ENCODE results near the gene FCHSD1.

The FCHSD1 gene

DNA sequence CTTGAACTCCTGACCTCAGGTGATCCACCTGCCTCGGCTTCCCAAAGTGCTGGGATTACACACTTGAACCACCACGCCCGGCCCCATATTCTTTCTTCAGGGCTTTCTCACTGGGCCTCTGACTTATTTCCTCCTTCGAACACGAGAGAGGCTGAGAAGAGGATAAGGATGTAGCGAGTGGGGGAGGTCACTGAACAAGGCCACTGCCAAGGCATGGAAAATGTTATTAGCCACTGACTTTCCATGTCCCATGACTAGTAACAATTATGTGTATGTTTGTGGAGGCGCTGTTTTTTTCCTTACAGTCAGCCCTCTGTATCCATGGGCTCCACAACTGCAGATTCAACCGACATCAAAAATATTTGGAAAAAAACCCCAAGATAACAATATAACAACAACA is 12.3 kb upstream of the FCHSD1 start:
- H3K36me3 Mint-ChIP-seq (ENCODE audit: low read depth) = peaks cover 7% of the 10 kb centered on the region
- TF ChIP-seq, protein P1, sequence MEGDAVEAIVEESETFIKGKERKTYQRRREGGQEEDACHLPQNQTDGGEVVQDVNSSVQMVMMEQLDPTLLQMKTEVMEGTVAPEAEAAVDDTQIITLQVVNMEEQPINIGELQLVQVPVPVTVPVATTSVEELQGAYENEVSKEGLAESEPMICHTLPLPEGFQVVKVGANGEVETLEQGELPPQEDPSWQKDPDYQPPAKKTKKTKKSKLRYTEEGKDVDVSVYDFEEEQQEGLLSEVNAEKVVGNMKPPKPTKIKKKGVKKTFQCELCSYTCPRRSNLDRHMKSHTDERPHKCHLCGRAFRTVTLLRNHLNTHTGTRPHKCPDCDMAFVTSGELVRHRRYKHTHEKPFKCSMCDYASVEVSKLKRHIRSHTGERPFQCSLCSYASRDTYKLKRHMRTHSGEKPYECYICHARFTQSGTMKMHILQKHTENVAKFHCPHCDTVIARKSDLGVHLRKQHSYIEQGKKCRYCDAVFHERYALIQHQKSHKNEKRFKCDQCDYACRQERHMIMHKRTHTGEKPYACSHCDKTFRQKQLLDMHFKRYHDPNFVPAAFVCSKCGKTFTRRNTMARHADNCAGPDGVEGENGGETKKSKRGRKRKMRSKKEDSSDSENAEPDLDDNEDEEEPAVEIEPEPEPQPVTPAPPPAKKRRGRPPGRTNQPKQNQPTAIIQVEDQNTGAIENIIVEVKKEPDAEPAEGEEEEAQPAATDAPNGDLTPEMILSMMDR (IDR thresholded peaks at IDR 0.05; ENCODE audit: unreplicated experiment in 3 of 3) = no peak
- H3K4me3 Mint-ChIP-seq = no peak overlapping the region
- no peak overlapping the region for H3K27ac Mint-ChIP-seq
- H3K9me3 Mint-ChIP-seq = no peaks in the 10 kb centered on the region
- H3K4me1 Mint-ChIP-seq = no peaks in the 10 kb centered on the region
- peaks cover 6% of the 10 kb centered on the region for H3K27me3 Mint-ChIP-seq (ENCODE audit: low read depth)

DNA sequence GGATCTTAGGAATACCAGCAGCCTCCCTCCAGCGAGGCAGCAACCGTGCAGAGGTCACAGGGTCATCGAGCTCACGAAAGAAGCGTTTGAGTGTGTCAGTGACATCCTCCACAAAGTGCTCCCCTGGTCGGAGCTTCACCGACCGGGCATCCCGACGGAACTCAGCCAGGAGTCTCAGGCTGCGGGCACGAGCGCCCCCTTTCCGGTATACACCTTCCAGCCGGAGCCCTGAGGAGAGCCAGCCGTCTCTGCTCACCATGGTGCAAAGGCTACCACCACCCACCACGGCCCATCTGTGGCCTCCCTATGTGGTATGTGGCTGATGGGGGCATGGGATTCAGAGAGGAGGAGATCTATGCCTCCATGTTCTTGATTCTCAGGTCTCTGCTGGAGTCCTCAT is 10.8 kb upstream of the FCHSD1 start:
- no peaks in the 10 kb centered on the region for H3K9me3 Mint-ChIP-seq

DNA sequence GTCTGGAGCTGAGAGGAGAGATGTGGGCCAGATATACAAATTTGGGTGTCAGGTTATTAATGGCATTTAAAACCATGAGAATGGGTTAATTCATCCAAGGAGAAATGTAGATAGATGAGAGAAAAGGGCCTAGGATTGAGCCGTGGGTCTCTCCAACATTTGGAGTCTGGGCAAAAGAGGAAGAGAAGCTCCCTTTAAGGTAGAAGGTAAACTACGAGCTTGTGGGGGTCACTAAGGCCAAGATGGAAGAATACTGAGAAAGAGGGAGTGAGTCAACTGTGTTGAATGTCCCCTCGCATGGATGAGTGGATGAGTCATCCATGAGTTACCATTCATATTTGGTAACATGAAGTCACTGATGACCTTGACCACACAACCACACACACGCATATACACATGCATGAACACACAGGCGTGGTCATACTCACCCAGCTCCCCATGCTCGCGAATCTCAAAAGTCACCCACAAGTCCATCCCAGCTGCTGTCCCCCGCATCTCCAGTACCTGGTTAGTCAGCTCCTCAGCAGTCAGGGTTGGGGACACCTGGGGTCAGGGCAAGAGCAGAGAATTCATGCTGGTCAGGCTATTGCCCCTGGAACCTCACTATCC is 6.8 kb upstream of the FCHSD1 start:
- no peaks in the 10 kb centered on the region for H3K9me3 Mint-ChIP-seq
- H3K36me3 Mint-ChIP-seq (ENCODE audit: low read depth) = peaks cover 14% of the 10 kb centered on the region
- TF ChIP-seq, protein P1 (IDR thresholded peaks at IDR 0.05; ENCODE audit: unreplicated experiment in 3 of 3) = no peak
- no peak overlapping the region for H3K4me3 Mint-ChIP-seq
- no peaks in the 10 kb centered on the region for H3K4me1 Mint-ChIP-seq
- peaks cover 4% of the 10 kb centered on the region for H3K27me3 Mint-ChIP-seq (ENCODE audit: low read depth)
- no peak overlapping the region for H3K27ac Mint-ChIP-seq

More for the DNA sequence above, 10.8 kb upstream of the FCHSD1 start:
- Mint-ChIP-seq H3K27me3 (ENCODE audit: low read depth) (peaks cover 4% of the 10 kb centered on the region), H3K4me3 (no peak overlapping the region), H3K4me1 (no peaks in the 10 kb centered on the region), H3K27ac (no peak overlapping the region), H3K36me3 (ENCODE audit: low read depth) (peaks cover 11% of the 10 kb centered on the region)
- TF ChIP-seq, protein P1 (IDR thresholded peaks at IDR 0.05; ENCODE audit: unreplicated experiment in 3 of 3) = no peak

DNA sequence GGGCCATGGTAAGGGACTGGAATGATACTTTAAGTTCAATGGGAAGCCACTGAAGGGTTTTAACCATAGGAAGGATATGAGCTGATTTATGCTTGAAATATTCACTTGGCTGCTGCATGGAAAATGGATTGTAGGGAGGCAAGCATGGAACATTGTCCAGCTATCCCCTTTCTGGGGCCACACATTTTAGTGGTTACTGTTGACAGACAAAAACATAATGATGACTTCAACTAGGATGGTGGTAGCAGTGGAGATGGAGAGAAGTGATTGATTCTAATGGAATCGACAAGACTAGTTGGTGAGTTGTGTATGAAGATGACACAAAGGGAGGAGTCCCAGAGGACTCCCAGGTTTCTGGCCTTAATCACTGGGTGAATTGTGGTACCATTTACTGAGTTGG is 6.2 kb upstream of the FCHSD1 start:
- Mint-ChIP-seq H3K27me3 (ENCODE audit: low read depth) (peaks cover 10% of the 10 kb centered on the region), H3K4me3 (no peak overlapping the region), H3K36me3 (ENCODE audit: low read depth) (peaks cover 11% of the 10 kb centered on the region), H3K27ac (no peak overlapping the region), H3K9me3 (no peaks in the 10 kb centered on the region), H3K4me1 (no peaks in the 10 kb centered on the region)
- TF ChIP-seq, protein P1 (IDR thresholded peaks at IDR 0.05; ENCODE audit: unreplicated experiment in 3 of 3) = no peak

DNA sequence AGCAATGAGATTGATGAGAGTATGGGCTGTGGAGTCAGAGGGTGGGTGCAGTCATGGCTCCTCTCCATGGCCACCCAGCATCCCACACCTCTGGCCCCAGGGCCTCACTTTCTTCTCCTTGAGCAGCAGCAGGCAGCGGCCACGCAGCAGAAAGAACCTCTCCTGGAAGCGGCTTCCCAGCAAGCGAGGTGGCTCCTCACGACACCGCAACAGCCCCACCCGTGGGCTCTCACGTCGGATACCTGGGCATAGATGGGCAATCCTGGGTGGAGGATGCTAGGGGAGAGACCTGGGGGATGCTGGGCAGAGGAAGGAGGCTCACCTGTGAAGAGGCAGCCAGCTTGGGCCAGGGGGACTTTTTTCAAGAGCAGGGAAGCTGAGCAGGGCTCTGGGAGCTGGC is 5.2 kb upstream of the FCHSD1 start:
- H3K27me3 Mint-ChIP-seq (ENCODE audit: low read depth) = peaks cover 17% of the 10 kb centered on the region
- H3K4me3 Mint-ChIP-seq = no peak overlapping the region
- no peak overlapping the region for H3K27ac Mint-ChIP-seq
- peaks cover 10% of the 10 kb centered on the region for H3K36me3 Mint-ChIP-seq (ENCODE audit: low read depth)
- no peaks in the 10 kb centered on the region for H3K9me3 Mint-ChIP-seq
- TF ChIP-seq, protein P1 (IDR thresholded peaks at IDR 0.05; ENCODE audit: unreplicated experiment in 3 of 3) = no peak
- H3K4me1 Mint-ChIP-seq = no peaks in the 10 kb centered on the region

DNA sequence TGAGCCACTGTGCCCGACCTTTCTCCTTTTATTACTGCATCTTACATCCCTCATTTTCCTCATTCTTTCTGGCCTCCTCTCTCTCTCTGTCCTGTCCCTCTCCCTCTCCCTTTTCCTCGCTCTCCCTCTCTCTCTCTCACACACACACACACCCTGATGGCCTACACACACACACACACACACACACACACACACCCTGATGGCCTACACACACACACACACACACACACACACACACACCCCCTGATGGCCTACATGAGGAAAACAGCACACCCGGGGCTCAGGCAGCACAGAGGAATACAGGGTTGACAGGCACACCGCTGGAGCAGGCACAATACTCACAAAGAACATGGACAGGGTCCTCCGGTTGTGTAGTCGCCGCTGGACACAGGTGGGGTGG is 3.8 kb upstream of the FCHSD1 start:
- TF ChIP-seq, protein P1 (IDR thresholded peaks at IDR 0.05; ENCODE audit: unreplicated experiment in 3 of 3) = no peak
- no peaks in the 10 kb centered on the region for H3K4me1 Mint-ChIP-seq
- no peak overlapping the region for H3K4me3 Mint-ChIP-seq
- peaks cover 10% of the 10 kb centered on the region for H3K36me3 Mint-ChIP-seq (ENCODE audit: low read depth)
- no peaks in the 10 kb centered on the region for H3K9me3 Mint-ChIP-seq
- H3K27ac Mint-ChIP-seq = no peak overlapping the region
- peaks cover 22% of the 10 kb centered on the region for H3K27me3 Mint-ChIP-seq (ENCODE audit: low read depth)
